ENCODE data around the gene ADD2.
"Not testable (repeated sequence)": the region's sequence is repeated elsewhere in the genome, so short reads cannot be mapped to it uniquely, and the experiment has no call there.

ADD2 gene

GRCh38 chr2:70751881-70752280, 16.1 kb downstream of the ADD2 start:
- ATAC-seq (replicated peaks) (no peak), DNase-seq (no peak)
- Mint-ChIP-seq H3K27ac (no peak overlapping the region), H3K9me3 (peaks cover 5% of the 10 kb centered on the region in 2 donors), H3K4me3 (no peak overlapping the region), H3K27me3 (peaks cover 0 to 5% of the 10 kb centered on the region in 2 donors), H3K4me1 (peaks cover 0 to 4% of the 10 kb centered on the region in 2 donors), H3K36me3 (peaks cover 7 to 8% of the 10 kb centered on the region in 2 donors)

GRCh38 chr2:70750320-70750719, 17.7 kb downstream of the ADD2 start:
- Mint-ChIP-seq H3K27ac (no peak overlapping the region), H3K4me3 (no peak overlapping the region), H3K36me3 (peaks cover 4 to 6% of the 10 kb centered on the region in 2 donors), H3K27me3 (peaks cover 0 to 5% of the 10 kb centered on the region in 2 donors), H3K9me3 (peaks cover 5% of the 10 kb centered on the region in 2 donors), H3K4me1 (peaks cover 0 to 4% of the 10 kb centered on the region in 2 donors)
- no peak for ATAC-seq (replicated peaks)
- no peak for DNase-seq

GRCh38 chr2:70748002-70748784, 19.8 kb downstream of the ADD2 start:
- Mint-ChIP-seq H3K36me3 (peaks cover 7 to 12% of the 10 kb centered on the region in 2 donors), H3K4me3 (no peak overlapping the region), H3K4me1 (peaks cover 0 to 4% of the 10 kb centered on the region in 2 donors), H3K27me3 (peaks cover 0 to 9% of the 10 kb centered on the region in 2 donors), H3K27ac (no peak overlapping the region), H3K9me3 (peaks cover 5% of the 10 kb centered on the region in 2 donors)
- DNase-seq (no peak), ATAC-seq (replicated peaks) (no peak)

- H3K36me3 Mint-ChIP-seq = peaks cover 7 to 12% of the 10 kb centered on the region in 2 donors
- ATAC-seq (replicated peaks) = no peak
- peaks cover 5% of the 10 kb centered on the region in 2 donors for H3K9me3 Mint-ChIP-seq
- DNase-seq = no peak
- H3K27me3 Mint-ChIP-seq = peaks cover 0 to 9% of the 10 kb centered on the region in 2 donors
- peaks cover 0 to 4% of the 10 kb centered on the region in 2 donors for H3K4me1 Mint-ChIP-seq
- H3K27ac Mint-ChIP-seq = no peak overlapping the region
- no peak overlapping the region for H3K4me3 Mint-ChIP-seq
Observed at GRCh38 chr2:70747284-70747683, 20.7 kb downstream of the ADD2 start.

- Mint-ChIP-seq H3K4me3 (no peak overlapping the region), H3K27ac (no peak overlapping the region), H3K36me3 (peaks cover 7 to 12% of the 10 kb centered on the region in 2 donors), H3K4me1 (peaks cover 0 to 4% of the 10 kb centered on the region in 2 donors), H3K27me3 (peaks cover 0 to 9% of the 10 kb centered on the region in 2 donors), H3K9me3 (peaks cover 5% of the 10 kb centered on the region in 2 donors)
- DNase-seq = no peak
- no peak for ATAC-seq (replicated peaks)
Observed at GRCh38 chr2:70746094-70746974, 21.7 kb downstream of the ADD2 start.

GRCh38 chr2:70745276-70745825, 22.6 kb downstream of the ADD2 start:
- H3K27ac Mint-ChIP-seq = no peak overlapping the region

GRCh38 chr2:70744397-70744796, 23.6 kb downstream of the ADD2 start:
- DNase-seq (no peak), ATAC-seq (replicated peaks) (no peak)
- H3K4me3 Mint-ChIP-seq = no peak overlapping the region
- peaks cover 0 to 4% of the 10 kb centered on the region in 2 donors for H3K4me1 Mint-ChIP-seq
- no peak overlapping the region for H3K27ac Mint-ChIP-seq
- H3K9me3 Mint-ChIP-seq = peaks cover 5 to 8% of the 10 kb centered on the region in 2 donors
- H3K27me3 Mint-ChIP-seq = peaks cover 4 to 9% of the 10 kb centered on the region in 2 donors
- peaks cover 12 to 21% of the 10 kb centered on the region in 2 donors for H3K36me3 Mint-ChIP-seq

More at GRCh38 chr2:70745276-70745825, 22.6 kb downstream of the ADD2 start:
- Mint-ChIP-seq H3K4me1 (peaks cover 0 to 4% of the 10 kb centered on the region in 2 donors), H3K4me3 (no peak overlapping the region), H3K9me3 (peaks cover 5% of the 10 kb centered on the region in 2 donors), H3K27me3 (peaks cover 0 to 9% of the 10 kb centered on the region in 2 donors), H3K36me3 (peaks cover 12 to 18% of the 10 kb centered on the region in 2 donors)
- ATAC-seq (replicated peaks) (no peak), DNase-seq (no peak)

GRCh38 chr2:70743677-70744076, 24.3 kb downstream of the ADD2 start:
- no peak overlapping the region for H3K4me3 Mint-ChIP-seq
- ATAC-seq (replicated peaks) (no peak), DNase-seq (no peak)
- H3K27me3 Mint-ChIP-seq = peaks cover 5 to 9% of the 10 kb centered on the region in 2 donors
- H3K4me1 Mint-ChIP-seq = peaks cover 2 to 4% of the 10 kb centered on the region in 2 donors
- H3K27ac Mint-ChIP-seq = no peak overlapping the region
- H3K36me3 Mint-ChIP-seq = peaks cover 12 to 21% of the 10 kb centered on the region in 2 donors
- peaks cover 5 to 8% of the 10 kb centered on the region in 2 donors for H3K9me3 Mint-ChIP-seq

- Mint-ChIP-seq H3K27me3 (peaks cover 5 to 9% of the 10 kb centered on the region in 2 donors), H3K4me1 (peaks cover 4 to 8% of the 10 kb centered on the region in 2 donors), H3K9me3 (peaks cover 5 to 8% of the 10 kb centered on the region in 2 donors), H3K27ac (no peak overlapping the region), H3K36me3 (peaks cover 12 to 21% of the 10 kb centered on the region in 2 donors), H3K4me3 (no peak overlapping the region)
- DNase-seq (no peak), ATAC-seq (replicated peaks) (no peak)
Observed at GRCh38 chr2:70743068-70743467, 24.9 kb downstream of the ADD2 start.

- H3K27ac Mint-ChIP-seq; H3K9me3 Mint-ChIP-seq; DNase-seq; H3K4me3 Mint-ChIP-seq; ATAC-seq (replicated peaks): not testable (repeated sequence)
- peaks cover 5 to 11% of the 10 kb centered on the region in 2 donors for H3K27me3 Mint-ChIP-seq
- H3K4me1 Mint-ChIP-seq = peaks cover 5 to 19% of the 10 kb centered on the region in 2 donors
- H3K36me3 Mint-ChIP-seq = peaks cover 10 to 16% of the 10 kb centered on the region in 2 donors
Observed at GRCh38 chr2:70739492-70739891, 28.5 kb downstream of the ADD2 start.

GRCh38 chr2:70738159-70738558, 29.8 kb downstream of the ADD2 start:
- no peak for ATAC-seq (replicated peaks)
- Mint-ChIP-seq H3K9me3 (peaks cover 0 to 6% of the 10 kb centered on the region in 2 donors), H3K4me3 (no peak overlapping the region), H3K27ac (no peak overlapping the region), H3K4me1 (peaks cover 9 to 24% of the 10 kb centered on the region in 2 donors), H3K36me3 (peaks cover 9 to 12% of the 10 kb centered on the region in 2 donors), H3K27me3 (peaks cover 10% of the 10 kb centered on the region in 2 donors)
- DNase-seq = no peak

- no peak overlapping the region for H3K27ac Mint-ChIP-seq
- ATAC-seq (replicated peaks) = peak in 1 of 2 donors; percentile 65
- no peak for DNase-seq
- H3K4me1 Mint-ChIP-seq = peaks cover 15 to 34% of the 10 kb centered on the region in 2 donors
- H3K27me3 Mint-ChIP-seq = peaks cover 10% of the 10 kb centered on the region in 2 donors
- H3K36me3 Mint-ChIP-seq = peaks cover 6% of the 10 kb centered on the region in 2 donors
- H3K9me3 Mint-ChIP-seq = peaks cover 0 to 6% of the 10 kb centered on the region in 2 donors
- no peak overlapping the region for H3K4me3 Mint-ChIP-seq
Observed at GRCh38 chr2:70735071-70735470, 32.9 kb downstream of the ADD2 start.

GRCh38 chr2:70733646-70734180, 34.3 kb downstream of the ADD2 start:
- Mint-ChIP-seq H3K27ac (no peak overlapping the region), H3K4me3 (no peak overlapping the region), H3K4me1 (peaks cover 15 to 32% of the 10 kb centered on the region in 2 donors), H3K27me3 (peaks cover 4 to 10% of the 10 kb centered on the region in 2 donors), H3K36me3 (peaks cover 3 to 6% of the 10 kb centered on the region in 2 donors), H3K9me3 (peaks cover 0 to 2% of the 10 kb centered on the region in 2 donors)
- ATAC-seq (replicated peaks) (no peak), DNase-seq (no peak)
